Right kidney (tissue), 1 donor: ENCODE measurements around the gene GLT6D1.

Experiments
- DNase-seq: peaks from one replicate; pipeline ENCODE4 v3.0.0-alpha.2; 2016

Gene GLT6D1

GRCh38 chr9:135582966-135583687 lies 56.2 kb downstream of the GLT6D1 start:
- no peak for DNase-seq

GRCh38 chr9:135582541-135582940 lies 56.8 kb downstream of the GLT6D1 start:
- no peak for DNase-seq

GRCh38 chr9:135581636-135582426 lies 57.5 kb downstream of the GLT6D1 start:
- no peak for DNase-seq

GRCh38 chr9:135580664-135581380 lies 58.5 kb downstream of the GLT6D1 start:
- DNase-seq: no peak

GRCh38 chr9:135579889-135580660 lies 59.3 kb downstream of the GLT6D1 start:
- DNase-seq: no peak

- DNase-seq: no peak
Measured at GRCh38 chr9:135579356-135579755, 60.0 kb downstream of the GLT6D1 start.

GRCh38 chr9:135577256-135577655 lies 62.1 kb downstream of the GLT6D1 start:
- DNase-seq: no peak

GRCh38 chr9:135575995-135576631 lies 63.2 kb downstream of the GLT6D1 start:
- DNase-seq: no peak

GRCh38 chr9:135574943-135575342 lies 64.4 kb downstream of the GLT6D1 start:
- DNase-seq: no peak

- DNase-seq: no peak
Measured at GRCh38 chr9:135574331-135574730, 65.0 kb downstream of the GLT6D1 start.
